Right forelimb (tissue), 1 donor: ENCODE data around the gene FTSJ1.
A peak's percentile ranks its signal among the peaks of the same experiment; 100 is the strongest.
"Not testable (repeated sequence)": the region's sequence is repeated elsewhere in the genome, so short reads cannot be mapped to it uniquely, and the experiment has no call there.

Experiments used
- DNase-seq: peaks from one replicate; pipeline ENCODE4 v3.0.0-alpha.2; 2018

Gene FTSJ1

DNA sequence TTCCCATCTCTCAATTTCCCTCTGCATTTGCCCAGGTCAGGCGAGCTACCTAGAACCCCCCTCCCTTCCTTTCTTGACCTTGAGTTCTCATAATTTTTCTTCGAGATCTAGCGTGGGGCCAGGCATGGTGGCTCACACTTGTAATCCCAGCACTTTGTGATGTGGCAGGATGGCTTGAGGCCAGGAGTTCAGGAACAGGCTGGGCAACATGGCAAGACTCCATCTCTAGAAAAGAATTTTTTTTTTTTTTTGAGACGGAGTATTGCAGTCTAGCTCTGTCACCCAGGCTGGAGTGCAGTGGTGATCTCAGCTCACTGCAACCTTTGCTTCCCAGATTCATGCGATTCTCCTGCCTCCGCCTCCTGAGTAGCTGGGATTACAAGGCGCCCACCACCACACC lies 28.3 kb downstream of the FTSJ1 start:
- DNase-seq: no peak

DNA sequence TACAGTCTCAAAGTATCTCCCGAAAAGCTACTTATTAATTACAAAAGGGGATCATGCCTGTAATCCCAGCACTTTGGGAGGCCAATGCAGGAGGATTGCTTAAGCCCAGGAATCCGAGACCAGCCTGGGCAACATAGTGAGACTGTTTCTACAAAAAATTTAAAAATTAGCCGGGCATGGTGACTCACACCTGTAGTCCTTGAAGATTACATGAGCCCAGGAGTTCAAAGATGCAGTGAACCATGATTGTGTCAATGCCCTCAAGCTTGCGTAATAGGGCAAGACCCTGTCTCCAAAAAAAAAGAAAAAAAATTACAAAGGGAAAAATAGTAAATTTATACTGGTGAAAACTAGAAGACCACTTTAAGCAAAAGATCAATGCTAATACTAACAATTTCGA lies 29.5 kb downstream of the FTSJ1 start:
- DNase-seq: no peak

DNA sequence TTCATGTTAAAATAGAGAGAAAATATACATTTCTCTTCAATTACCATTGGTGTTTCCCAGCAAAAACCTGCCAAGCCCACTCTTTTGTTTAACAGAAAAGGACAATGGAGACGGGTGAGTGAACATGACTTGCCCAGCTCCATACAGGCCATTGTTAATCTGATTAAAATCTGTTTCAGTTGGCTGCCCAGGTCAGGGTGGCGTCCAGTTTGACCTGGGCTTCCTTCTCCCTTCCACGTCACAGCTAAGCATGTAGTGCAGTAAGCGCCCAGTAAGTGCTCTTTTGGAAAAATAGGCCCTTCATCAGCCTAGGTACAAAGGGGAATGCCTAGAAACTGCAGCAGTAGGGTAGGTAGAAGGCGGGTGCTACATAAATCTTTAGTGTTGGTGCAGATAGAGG lies 31.2 kb downstream of the FTSJ1 start:
- no peak for DNase-seq

DNA sequence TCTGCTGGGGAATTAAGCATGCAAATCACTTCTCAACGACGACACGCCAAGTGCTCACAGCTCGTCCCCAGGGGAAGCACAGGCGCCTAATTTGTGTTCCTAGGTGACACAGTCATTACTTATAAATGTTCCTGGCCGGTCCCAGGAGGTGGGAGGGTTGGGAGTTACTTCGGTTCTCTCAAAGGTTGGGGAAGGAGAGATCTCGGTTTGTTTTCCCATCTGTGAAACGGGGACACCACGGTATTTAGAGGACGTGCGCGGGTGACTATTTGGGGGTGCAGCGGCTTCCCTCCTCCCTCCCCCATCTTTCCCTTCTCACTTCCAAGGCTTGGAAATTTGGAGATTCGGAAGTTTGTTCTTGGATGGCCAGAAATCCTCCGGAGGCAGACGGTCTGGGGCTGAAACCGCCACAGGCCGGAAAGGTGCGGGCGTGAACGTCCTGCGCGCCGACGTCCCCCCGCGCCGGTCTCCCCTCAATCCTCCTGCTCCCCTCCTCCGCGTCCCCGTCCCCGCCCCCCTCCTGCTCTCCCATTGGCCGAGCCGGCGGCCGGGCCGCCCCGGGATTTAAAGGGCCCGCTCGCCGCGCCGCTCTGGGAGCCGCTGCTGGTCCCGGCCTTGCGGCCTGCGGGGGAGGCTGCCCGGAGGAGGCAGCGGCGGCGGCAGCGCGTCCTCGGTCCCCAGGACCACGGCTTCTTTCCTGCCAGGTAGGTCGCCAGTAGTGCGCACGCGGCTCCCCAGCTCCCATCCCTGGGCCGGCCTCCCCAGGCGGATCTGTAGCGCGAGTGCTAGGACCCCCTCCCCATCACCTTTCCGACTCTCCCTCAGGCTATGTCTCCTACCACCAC lies 32.6 kb downstream of the FTSJ1 start, which contains the start of gene PORCN:
TSS of gene PORCN (plus strand) at position 593 of the 845 bp plus-strand sequence. CDS start 829 bp downstream, outside the sequence.
- peak; percentile 79 for DNase-seq

DNA sequence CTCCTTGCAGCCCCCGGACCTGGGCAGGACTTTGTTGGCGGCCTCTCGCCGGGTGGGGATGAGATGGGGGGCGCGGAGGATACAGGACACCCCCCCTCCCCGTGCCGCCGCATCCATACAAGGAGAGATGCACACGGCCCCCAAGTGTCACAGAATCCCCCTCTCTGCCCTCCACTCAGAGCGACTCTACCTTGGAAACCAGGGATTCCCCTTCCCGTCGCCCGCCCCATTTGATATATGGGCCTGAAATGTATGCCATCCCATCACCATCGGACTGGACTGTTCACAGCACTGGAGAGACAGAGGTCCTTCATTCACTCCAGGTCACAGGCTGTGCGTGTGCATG lies 33.2 kb downstream of the FTSJ1 start:
- no peak for DNase-seq

DNA sequence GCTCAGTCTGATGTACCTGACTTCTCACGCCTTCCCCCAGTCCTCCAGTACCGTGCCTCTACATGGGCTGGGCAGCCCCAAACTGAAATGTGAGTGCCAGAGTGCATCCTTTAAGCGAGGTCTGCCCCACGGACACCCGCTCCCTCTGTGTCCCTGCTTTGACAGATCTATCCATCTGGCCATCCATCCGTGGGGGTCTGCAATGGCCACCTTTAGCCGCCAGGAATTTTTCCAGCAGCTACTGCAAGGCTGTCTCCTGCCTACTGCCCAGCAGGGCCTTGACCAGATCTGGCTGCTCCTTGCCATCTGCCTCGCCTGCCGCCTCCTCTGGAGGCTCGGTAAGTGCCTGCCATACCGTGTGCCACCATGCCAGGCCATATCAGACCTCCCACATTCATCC lies 33.6 kb downstream of the FTSJ1 start:
- no peak for DNase-seq

DNA sequence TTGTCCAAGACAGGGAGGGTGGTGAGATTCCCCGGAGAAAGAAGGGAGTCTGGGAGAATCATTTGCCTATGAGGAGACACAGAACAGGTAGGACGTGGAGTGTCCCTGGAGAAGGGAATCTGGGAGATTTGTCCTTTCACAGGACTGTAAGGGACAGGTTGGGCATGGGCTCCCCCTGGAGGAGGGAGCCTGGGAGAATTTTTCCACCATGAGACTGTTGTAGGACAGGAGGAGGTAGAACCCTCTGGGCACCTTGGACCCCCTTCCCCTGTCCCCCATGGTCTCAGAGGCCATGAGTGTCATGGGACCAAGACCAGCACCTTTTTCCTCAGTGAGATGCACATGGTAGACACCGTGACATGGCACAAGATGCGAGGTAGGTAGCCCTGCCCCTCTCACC lies 35.6 kb downstream of the FTSJ1 start:
- no peak for DNase-seq

DNA sequence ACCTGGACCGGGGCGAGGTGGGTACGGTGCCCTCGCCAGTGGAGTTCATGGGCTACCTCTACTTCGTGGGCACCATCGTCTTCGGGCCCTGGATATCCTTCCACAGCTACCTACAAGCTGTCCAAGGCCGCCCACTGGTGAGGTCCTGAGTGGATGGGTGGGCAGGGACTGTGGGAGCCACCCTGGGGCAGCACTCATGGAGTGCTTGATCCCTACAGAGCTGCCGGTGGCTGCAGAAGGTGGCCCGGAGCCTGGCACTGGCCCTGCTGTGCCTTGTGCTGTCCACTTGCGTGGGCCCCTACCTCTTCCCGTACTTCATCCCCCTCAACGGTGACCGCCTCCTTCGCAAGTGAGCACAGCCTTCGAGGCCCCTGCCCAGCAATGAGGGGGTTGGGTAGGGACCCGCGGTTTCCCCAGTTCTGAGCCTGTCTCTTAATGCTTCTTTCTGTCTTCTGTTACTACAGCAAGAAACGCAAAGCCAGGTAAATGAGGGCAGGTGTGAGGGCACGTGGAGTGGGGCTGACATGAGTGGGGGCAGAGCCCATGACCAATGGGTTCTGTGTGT lies 36.5 kb downstream of the FTSJ1 start:
- DNase-seq: no peak

DNA sequence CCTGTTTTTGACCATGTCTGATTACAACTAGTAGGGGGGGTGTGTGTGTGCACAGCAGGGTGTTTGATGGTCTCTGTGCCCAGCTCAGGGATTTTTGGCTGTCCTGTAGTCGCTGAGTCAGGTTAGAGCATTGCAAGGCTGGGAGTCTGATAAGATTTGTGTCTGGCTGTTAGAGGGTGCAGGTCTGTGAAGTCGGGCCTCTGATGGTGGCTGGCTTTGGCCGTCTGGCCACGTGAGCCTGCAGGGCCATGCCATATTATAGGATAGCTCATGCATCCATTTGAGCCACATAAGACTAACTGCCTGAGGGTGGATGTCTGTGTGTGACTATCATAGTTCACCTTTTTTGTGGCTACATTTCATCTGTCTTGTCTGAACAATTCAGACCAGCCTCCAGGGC lies 37.7 kb downstream of the FTSJ1 start:
- DNase-seq: no peak

DNA sequence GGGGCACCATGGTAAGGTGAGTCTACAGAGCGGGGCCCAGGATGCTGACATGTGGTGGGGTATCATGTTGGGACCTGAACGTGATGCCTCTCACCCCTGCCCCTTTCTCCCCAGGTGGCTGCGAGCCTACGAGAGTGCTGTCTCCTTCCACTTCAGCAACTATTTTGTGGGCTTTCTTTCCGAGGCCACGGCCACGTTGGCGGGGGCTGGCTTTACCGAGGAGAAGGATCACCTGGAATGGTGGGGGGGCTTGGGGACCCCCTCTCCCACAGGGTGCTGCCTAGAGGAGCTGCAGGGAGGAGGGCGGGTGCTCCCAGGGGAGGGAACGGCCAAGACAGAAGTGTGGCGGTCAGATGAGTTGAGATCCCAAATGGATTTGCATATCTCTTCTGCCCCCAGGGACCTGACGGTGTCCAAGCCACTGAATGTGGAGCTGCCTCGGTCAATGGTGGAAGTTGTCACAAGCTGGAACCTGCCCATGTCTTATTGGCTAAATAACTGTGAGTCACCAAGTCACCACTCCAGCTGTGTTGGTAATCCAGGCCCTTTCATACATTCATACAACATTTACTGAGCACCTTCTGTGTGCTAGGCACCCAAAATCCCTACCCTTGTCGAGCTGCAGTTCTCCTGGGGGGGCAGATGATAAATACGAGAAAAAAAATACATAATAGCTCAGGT lies 38.3 kb downstream of the FTSJ1 start:
- no peak for DNase-seq

DNA sequence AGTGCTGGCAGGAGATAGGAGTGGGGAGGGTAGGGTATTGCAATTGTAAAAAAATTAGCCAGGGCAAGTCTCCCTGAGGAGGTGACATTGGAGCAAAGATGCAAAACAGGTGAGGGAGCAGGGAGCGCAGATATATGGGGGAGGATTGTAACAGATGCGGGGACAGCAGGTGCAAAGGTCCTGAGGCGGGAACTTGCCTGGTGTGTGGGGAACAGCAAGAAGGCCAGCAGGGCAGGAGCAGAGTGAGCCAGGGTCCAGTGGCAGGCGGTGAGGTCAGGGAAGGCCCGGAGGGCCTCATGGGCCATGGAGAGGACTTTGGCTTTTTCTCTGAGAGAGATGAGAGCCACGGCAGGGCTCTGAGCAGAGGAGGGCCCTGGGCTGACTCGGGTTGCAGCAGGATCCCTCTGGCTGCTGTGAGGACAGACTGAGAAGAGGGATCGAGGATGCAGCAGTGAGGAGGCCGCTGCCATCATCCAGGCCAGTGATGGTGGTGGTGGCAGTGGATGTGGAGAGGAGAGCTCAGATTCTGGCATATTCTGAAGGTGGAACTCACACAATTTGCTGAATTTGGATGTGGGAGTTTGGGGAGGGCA lies 39.0 kb downstream of the FTSJ1 start:
- no peak for DNase-seq

DNA sequence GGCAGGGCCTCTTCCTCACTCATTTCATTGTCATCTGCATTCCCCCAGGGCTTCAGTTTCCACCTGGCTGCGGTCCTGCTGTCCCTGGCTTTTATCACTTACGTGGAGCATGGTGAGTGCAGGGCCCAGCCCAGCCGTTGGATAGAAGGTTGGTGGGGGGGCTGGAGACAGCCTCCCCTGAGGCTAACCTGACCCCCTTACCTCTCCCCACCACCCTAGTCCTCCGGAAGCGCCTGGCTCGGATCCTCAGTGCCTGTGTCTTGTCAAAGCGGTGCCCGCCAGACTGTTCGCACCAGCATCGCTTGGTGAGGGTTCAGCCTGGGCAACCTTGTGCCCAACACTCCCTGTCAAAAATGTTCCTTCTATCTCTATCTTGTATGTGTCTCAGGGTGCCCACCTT lies 39.8 kb downstream of the FTSJ1 start:
- no peak for DNase-seq

DNA sequence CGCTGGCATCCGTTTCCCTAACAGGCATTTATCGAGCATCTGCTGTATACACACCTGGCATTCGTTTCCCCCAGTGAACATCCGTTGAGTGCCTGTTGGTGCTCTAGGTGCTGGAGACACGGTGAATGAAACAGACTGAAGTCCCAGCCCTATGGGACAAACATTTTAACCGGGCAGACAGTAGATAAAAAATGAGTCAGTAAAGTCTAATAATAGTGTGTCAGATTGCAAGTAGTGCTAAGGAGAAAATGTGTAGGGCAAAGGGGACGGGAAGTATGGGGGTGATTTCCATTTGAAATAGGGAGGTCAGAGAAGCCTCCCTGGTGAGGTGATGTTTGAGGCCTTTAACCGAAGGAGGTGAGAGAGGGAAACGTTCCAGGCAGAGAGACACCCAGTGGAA lies 40.3 kb downstream of the FTSJ1 start:
- DNase-seq: no peak

DNA sequence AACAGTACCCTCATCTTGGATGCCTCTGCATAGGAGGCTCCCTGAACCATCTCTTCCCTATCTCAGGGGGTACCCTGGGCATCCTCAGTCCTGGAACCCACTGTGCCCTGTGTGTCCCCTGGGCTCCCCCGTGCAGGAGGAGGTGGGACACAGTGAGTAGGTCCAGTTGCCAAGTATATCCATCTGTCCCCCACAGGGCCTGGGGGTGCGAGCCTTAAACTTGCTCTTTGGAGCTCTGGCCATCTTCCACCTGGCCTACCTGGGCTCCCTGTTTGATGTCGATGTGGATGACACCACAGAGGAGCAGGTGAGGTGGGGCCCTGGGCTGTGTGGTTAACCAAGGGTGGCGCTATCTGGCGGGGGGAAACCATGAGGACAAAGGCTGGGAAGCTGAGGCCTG lies 41.0 kb downstream of the FTSJ1 start:
- no peak for DNase-seq

DNA sequence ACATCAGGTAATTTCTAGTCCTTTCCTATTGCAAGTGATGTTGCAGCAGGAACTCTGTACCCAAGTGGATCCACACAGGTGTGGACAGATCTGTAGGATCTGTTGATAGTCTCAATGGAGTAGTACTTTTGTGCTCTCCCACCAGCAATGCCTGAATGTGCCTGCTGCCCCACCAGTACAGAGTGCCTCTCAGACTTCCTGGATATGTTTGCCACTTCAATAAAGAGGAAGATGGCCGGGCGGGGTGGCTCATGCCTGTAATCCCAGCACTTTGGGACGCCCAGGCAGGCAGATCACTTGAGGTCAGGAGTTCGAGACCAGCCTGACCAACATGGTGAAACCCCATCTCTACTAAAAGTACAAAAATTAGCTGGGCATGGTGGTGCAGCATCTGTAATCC lies 43.5 kb downstream of the FTSJ1 start:
- not testable (repeated sequence) for DNase-seq

DNA sequence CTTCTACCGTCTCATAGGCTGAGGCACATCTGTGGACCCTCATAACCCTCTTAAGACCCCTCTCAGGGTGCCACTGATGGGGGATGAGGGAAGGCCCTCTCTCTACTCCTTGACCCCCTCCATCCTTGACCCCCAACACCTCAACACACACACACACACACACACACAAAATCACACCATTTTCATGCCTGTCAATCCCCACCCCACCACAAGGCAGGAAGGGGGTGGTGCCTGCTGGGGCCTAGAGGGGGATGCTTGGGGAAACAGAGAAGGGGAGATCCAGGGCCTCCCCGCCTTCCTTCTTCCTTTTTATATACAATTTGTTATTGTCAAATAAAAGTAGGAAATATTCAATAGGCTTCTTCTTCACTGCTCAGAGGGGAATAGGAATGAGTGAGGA lies 44.5 kb downstream of the FTSJ1 start:
- DNase-seq: no peak

DNA sequence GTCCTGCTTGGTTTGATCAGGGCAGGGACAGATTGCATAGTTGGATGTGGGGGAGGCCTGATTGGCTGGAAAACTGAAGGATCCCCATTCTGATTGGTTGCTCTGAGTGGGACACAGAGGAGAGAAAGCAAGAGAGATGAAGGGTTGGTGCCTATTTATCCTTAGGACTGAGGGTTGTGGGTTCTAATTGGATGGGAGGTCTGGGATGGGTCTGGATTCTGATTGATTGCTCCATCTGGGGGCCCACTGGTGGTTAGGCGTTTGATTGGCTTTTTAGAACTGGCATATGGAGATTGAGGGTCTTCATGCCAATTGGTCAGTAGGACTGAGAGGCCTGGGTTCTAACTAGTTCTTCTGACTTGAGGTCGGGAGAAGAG lies 45.0 kb downstream of the FTSJ1 start:
- DNase-seq: no peak

DNA sequence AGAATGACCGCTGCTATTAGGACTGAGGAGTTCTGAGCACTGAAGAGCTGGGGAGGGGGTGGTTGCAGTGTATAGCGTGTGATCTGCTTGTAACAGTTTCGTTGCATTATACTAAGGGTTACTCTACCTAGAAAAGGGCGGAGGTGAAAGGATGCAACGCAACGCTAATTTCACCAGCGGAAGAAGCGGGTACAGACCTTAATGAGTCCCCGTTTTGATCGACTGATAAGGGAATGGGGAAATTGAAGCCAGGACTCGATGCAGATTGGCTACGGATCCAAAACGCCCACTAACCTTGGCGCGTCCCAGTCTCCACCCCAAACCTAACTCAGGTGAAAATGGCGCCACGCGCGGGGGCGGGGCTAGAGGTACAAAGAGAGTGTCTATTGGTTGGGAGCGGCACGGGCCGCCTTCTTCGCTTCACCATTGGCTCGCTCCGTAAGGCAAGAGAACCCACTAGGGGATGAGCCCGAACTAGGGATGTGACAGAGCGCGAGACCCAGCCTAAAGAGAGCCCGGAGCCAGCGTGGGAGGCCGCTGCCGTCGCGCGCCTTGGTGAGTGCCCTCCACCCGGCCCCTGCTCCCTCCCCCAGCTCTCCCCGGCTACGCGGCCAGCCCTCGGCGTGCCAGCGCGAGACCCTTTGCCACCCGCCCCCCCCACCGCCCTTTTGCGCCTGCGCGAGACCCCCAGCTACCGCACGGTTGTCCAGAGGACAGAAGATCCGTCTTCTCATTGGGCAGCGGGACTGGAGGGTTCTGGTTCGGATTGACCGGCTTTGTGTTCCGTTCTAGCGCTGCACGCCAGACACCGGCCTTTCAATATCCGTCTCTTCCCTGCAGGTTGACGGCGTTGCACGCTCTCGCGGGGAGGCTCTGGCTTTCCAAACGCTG lies 45.6 kb downstream of the FTSJ1 start, which contains the start of gene EBP:
TSS of gene EBP (plus strand) at position 456 of the 891 bp plus-strand sequence. CDS start 1,964 bp downstream, outside the sequence.
- peak; percentile 86 for DNase-seq

DNA sequence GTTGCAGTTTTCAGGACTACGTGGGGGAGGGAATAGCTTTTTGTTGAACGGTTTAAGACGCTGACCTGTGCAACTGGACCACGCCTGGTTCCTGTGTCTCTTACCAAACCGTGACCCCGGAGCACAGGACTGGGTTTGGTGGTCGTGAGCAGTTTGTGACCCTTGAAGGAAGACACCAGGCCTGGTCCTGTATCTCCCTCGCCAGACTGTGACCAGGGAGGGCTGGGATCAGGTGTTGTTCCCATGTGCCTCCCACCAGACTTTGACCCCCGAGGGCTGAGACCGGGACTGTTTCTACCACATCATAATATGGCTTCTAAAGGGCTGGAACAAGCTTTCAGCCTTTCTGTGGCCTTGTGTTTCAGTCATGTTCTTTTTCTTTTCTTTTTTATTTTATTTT lies 46.3 kb downstream of the FTSJ1 start:
- DNase-seq: no peak

DNA sequence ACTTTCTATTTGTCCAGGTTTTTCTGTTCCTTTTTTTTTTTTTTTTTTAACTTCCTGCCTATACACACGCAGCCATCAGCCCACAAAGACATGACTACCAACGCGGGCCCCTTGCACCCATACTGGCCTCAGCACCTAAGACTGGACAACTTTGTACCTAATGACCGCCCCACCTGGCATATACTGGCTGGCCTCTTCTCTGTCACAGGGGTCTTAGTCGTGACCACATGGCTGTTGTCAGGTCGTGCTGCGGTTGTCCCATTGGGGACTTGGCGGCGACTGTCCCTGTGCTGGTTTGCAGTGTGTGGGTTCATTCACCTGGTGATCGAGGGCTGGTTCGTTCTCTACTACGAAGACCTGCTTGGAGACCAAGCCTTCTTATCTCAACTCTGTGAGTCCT lies 47.7 kb downstream of the FTSJ1 start:
- no peak for DNase-seq

DNA sequence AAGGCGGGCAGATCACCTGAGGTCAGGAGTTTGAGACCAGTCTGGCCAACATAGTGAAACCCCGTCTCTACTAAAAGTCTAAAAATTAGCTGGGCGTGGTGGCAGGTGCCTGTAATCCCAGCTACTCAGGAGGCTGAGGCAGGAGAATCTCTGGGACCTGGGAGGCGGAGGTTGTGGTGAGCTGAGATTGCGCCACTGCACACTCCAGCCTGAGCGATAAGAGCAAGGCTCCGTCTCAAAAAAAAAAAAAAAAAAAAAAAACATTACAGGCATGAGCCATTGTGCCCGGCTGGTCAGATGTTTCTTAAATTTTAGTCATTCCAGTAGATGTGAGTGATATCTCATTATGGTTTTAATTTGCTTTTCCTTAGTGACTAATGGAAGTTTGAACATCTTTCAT lies 49.9 kb downstream of the FTSJ1 start:
- not testable (repeated sequence) for DNase-seq

DNA sequence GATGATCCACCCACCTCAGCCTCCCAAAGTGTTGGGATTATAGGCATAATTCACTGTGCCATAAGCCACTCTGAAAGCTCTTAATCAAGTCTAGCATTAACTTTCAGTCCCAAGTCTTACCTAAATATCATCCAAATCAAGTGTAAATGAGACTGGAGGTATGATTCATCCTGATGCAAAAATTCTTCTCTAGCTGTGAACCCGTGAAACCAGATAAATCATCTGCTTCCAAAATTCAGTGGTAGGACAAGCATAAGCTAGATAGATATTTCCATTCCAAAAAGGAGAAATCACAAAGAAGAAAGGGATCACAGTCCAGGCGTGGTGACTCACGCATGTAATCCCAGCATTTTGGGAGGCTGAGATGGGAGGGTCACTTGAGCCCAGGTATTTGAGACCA lies 54.7 kb downstream of the FTSJ1 start:
- no peak for DNase-seq
